Inflammatory macrophage (primary cell): ENCODE measurements around the gene IL11RA.

Source experiments
- DNase-seq, 2 donors: peaks; one replicate each; pipeline ENCODE4 v3.0.0-alpha.2; 2020 to 2022
- total RNA-seq, 18 experiments: gene quantifications; one replicate each; lab custom pipeline; 2026; ENCODE audit warnings: mixed read lengths in 6 of 18, inconsistent platforms in 2 of 18; lab: John Stamatoyannopoulos, UW

IL11RA gene
- total RNA-seq = 0 to 0.85 (median 0.20) reads per million in 18 experiments

DNA sequence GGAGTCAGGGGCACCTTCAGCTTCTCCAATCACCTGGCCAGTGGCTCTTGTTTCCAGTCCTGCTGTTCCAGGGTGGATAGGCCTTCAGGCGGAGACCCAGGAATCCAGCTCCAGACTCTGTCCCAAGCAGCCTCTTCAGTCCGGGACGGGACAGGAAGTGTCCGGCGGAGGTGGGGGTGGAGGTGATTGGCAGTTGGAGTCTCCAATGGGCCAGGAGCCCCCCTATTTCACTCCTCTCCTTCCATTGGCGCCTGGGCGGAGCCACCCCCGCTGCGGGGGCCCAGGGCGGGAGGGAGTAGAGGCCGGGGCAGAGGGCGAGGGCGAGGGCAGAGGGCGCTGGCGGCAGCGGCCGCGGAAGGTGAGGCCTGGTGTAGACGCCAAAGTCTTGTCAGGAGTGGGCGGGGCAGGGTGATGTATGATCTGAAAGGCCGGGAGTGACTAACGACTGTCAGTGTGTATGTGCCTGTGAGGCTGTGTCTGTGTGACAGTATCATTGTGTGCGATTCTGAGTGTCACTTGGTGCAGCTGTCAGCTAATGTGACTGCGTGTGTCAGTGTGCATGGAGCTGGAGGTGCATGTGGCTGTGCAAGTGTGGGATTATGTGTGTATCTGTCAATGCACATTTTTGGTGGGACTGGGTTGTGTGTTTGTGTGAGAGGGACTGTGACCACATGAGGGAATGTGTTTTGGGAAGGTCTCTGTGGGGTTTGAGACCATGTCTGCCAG lies at the start of gene IL11RA:
Gene IL11RA, plus strand, starts transcription at position 310 of the 726 bp plus-strand sequence. CDS start 3,033 bp downstream, outside the sequence.
- DNase-seq = peak; percentile 38 to 65

DNA sequence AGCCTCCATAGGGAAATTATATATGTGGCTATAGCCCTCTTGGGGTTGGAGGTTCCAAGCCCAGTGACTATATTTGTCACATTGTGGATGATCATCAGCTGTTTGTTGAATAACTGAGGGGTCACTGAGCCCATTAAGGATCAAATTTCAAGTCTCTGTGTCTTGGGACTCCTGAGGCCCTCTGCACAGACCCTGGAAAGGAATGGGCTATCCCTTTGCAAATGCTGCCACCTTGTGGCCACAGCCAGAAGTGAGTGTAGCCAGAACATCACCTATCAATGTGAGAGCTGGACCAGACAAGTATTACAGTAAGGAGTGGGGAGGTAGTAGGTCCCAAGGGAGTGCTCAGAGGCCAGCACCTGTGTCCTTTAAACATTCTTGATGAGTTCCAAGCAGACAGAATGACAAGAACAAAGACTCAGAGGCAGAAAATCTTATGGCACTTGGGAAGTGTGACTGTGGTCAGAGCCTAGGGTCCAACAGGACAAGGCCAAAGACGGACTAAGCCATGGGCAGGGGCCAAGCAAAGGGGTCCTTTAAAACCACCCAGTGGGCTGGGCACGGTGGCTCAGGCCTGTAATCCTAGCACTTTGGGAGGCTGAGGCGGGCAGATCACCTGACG lies 48.3 kb upstream of the IL11RA start:
- DNase-seq = peak; percentile 75 to 78

DNA sequence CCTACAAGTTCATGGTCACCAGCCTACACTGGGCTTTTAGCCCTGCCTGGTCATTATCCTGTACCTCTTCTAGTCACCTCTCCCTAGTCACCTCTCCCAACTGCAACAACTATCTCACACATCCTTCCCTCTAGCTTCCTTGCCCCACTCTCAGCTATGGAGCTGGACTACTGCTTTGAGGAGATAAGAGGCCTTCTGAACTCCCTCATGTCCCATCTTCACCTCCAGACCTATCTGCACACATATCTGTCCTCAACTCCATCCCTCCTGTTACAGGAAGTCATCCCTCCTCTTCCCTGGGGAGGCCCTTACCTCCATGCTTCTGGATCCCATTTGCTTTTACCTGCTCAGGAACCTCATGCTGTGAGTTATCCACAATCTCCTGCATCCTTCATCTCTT lies 45.8 kb upstream of the IL11RA start:
- DNase-seq = no peak

DNA sequence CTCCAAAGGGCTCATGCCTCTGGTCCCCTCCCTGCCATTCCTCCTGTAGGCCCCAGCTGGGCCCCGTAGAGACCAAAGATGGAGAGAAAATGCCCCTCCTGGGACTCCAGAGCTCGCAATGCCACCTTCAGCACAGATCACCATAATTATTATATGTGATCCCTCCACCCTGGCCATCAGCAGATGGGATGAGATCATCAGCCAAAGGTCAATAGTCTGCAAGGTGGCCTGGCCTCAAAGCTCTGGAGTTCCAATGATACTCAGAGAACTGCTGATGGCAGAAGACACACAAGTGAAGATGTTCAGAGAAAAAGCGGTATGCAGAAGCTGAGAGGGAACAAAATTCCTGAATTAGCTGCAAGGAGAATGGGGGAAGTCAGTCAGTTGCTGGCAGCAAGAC lies 45.1 kb upstream of the IL11RA start:
- no peak for DNase-seq

DNA sequence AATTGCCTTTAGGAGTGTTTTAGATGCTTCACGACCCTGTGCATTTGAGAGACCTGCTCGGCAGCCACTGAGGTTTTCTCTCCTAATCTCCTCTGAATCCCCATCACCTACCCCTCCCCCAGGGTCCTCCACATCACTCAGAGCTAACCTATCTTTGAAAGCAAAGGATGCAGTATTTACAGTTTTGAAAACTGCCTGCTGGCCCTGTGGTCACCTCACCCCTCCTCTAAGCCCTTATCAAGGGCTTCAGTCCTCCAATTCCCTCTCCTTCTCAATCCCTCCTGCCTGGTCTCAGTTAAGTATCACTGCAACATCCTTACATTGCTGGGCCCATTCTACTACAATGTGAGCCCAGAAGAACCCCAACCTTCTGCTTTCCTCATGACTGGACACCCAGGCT lies 44.7 kb upstream of the IL11RA start:
- no peak for DNase-seq

DNA sequence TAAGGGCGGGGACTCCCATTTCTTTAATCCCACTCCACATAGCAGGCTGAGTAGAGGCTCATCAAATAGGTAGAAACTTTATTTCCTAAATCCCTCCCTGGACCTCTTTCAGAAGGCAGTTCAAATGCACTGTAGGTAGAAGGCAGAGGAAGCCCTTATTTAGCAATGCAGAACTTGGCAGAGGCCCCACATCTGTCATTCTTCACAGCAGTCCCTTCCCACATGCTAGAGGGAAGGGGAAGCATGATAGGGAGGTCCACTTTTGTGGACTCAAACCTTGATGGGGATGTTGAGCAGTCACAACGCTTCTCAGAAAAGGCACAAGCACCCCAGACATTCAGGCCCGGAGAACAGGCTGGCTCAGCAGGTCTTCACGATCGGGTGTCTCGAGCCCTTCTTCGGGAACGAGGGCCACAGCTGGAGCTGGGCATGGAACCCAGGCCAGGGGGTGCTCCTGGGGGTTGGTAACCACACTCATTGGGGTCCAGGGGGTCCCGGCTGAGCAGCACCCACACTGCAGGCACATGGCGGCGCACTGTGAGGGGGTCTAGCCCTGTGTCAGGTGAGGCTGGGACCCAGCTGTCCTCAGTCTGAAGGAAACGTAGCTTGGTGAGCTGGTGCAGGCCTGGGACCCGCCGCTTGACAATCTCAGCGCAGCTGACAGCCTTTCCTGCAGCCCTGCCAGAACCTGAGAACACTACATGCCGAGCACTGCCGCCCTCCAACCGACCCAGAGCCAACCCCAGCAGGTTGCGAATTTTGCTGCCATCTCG lies 41.4 kb upstream of the IL11RA start:
- DNase-seq = peak; percentile 49 to 51

DNA sequence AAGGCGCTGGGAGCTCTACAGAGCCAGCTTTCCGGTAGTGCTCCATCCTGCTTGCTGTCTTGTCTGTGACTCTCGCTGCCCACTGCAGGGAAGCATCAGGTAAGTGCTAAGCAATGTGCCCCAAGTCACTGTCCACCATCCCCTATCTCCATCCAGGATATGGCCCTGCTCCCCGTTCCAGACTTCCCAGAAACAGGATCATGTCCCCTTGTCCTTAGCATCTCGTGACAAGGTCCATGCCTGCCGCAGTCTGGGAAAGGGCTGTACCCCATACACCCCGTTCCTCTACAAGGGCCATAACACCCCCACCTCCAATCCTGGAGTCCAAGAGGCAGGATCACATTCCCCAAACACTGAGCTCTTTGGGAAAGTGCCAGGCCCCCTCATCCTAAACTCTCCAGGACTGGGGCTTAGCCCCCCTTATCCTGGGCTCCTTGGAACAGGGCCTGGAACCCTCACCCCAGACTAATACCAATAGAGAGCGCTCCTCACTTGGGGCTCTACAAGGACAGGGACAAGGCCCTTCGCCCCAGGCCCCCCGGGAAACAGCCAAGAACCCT lies 40.7 kb upstream of the IL11RA start:
- no peak for DNase-seq

DNA sequence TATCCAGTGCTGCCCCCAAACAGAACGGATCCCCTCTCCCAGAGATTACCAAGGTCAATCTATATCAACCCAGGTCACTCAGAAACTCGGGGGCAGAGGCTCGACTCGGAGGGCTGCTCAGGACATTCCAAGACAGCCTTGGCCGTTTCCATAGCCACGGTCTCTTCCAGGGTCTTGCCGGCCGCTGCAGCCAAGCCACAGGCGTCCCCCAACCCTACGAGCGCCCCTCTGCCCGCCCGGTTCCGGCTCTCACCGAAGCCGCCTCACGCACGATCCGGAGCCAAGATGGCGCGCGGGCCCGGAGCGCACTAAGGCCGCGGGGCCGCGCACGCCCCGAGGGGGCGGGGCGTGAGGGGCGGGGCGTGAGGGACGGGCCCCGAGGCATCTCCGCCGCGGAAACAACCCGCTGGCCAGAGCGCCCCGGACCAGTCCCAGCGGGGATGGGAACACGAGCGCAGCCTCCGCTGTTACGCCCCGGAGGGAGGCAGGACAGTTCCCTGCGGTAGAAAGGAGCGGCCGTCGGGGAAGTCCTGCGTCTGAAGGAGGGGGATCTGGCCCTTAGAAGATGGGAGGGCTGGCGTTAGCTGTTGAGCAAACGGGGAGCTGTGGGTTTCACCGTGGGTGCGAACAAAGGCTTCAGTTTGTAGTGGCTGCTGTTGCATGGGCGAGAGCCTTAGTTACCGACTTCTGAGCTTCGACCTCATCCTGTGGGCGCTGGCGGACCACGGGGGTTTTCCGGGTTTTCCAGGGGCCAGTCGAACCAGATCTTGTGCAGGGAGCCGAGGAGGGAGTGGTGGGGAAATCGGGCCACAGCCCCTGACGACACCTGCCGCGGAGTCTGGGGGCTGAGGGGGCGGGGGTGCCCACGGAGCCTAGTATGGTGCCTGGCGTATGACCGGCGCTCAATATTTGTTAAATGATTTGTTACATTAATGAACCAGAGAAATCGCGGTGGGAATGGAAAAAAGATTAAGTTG lies 39.9 kb upstream of the IL11RA start, which contains the start of gene RPP25L:
Gene RPP25L, minus strand, starts transcription at position 287 of the 977 bp plus-strand sequence. CDS start 801 bp downstream, outside the sequence.
- DNase-seq = peak; percentile 91 to 94

DNA sequence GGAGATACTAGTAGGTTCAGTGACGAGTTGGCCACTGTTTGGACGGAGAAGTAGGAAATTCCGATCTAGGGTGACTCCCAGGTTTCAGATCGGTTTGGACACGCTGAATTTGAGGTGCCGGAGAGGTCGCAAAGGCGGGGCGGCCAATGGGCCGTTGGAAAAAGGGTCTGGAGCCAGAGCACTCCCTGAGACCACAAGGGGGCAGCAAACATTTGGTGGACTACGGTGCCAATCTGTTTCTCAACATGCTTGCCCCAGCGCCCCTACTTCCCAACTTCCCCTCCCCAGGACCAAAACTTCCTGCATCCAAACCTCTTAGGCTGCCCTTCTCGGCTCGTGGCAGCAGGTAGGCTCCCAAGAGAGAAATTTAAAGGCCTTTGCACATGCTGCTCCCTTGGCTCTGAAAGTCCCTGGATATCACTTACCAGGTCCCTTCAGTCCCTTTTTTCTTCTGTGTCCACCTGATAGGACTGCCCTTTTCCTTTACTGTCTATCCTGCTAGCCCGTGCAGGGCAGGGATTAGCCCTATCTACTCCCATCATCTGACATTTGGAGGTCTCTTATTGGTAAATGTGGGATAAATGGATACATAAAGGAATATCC lies 39.1 kb upstream of the IL11RA start:
- peak; percentile 78 for DNase-seq

DNA sequence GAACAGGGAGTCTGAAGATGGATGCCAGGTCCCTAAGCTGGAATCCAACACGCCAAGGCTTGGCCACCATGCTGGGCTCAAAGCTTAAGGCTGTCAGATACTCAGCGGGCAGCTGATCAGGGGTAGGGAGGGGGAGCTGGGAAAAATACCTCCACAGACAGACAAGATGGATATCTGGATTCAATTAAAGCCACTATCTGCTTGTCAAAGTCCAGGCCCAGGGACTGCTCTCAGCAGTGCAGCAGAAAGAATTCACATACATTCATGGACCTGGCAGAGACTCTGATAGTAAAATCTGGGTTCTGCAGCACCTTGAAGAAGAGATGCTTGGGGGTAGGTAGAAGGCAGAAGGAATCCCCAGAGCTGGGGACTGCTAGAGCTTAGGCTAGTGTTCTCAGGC lies 36.9 kb upstream of the IL11RA start:
- no peak for DNase-seq

DNA sequence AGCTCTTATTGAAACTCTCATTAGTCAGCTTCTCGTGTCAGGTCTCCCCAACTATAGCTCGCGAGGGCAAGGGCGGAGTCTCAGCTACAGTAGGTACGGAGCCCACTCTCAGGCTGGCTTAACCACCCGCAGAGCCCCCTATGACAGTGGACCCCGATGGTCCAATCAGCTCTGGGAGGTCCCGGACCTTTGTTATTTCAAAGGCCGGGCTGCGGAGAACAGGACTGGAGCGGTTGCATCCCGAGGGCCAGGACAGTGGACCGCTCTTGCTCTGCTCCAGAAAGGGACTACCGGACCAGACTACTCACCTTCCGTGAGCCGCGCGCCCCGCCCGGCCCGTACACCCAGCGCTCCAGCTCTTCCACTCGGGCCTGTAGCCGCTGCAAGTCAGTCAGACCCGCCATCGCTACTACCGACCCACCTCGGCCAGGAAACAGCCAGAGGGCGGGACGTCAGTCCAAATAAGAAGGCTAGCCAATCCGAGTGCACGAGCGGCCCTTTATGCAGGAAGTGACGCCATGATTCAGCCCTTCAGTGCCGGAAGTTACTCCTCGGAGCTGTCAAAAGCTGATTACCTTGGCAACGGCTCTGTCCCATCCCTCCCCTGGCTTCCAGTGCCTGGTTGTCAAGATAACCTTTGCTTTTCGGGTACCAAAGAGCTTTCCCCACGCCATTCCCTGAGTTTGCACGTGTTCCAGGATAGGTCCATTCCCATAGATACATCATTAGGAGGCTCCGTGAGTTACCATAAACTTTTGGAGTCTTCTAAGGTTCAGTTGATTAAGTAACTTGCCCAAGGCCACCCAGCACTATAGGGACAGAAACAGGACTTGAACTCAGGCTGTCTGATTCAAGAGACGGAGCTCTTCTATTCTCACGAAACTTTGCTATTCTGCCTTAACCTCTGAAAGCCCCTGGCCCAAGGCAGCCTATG lies 31.7 kb upstream of the IL11RA start, which contains the start of gene DCTN3:
Gene DCTN3, minus strand, starts transcription at position 435 of the 934 bp plus-strand sequence. Its CDS starts 31 bp downstream, at position 404.
- peak; percentile 96 for DNase-seq

DNA sequence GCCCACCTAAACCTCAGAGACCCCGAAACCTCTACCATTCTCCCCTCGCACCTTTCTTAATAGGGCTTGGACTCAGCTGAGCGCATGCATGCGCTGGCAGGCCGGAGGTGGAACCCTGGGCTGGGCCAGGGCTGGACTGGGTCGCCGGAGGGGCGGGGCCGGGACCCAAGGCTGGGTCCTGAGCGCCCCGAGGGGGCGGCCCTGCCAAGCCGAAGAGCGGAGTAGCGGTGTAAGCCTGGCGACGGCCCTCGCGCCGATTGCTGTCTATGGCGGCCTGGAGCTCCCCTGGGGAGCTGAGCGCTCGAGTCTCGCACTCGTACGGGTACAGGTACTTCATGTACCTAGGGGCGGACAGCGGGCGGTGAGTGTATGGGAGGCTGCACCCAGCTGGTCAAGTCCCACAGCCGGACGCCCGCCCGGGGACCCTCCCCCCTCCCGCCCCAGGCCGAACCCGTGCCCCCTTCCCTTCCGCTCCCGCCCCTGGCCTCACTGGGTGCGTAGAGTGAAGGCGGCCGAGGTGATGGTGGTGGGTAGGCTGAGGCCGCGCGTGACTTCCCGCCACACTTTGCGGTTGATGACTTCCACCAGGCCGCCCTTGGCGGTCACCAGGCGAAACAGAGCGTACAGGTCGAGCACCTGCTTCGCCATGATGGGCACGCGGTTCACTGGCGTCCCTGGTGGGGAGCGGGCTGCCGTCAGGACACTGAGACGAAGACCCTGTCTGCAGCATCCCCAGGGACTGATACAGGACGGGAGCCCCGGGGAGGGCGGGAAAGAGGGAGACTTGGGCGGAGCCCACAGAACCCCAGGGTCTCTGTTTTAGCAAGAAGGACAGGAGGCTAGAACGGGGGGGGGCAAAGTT lies 28.4 kb upstream of the IL11RA start:
- DNase-seq = no peak

DNA sequence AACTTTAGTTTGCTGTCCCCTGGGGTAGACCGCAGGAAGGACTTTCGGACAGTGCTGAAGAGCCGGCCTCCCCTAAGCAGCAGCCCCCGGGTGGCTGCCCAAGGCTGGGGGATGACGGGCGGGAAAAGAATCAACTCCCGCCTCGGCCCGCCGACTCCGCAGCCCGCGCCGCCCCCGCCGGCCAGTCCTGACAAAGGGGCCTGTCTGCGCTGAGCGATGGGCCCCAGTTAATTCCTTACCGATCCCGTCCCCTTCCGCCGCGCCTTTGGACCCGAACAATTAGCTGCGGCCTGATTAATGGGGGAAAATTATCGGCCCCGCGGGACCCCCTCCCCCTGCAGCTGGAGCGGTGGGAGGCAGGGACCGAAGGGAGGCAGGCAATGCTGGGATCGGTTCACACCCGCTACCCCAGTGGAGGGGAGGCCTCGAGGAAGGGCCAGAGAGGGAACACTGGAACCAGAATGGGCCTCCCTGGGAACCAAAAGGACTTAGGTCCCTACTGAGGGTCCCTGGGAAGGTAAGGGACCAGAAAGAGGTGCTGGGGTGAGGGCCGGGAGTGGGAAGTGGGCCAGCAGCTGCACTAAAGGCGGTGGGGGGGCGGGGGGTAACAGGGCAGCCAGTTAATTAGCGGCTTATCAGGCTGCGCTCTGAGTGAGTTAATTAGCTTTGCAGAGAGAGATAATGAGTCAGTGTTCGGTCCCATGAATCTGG lies 27.4 kb upstream of the IL11RA start:
- DNase-seq = no peak

DNA sequence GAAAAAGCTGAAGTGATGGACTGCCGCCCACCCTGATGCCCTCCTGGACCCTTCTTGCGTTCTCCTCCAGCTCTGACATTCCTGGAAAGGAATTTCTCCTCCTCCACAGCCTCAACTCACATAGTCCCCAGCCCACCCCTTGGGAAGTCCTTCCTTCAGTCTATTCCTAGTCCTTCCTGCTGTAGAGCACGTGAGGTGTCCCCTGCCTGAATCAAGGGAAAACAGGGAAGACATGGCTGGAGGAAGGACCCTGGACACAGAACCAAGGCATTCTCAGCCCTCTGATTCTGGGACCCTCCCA lies 26.8 kb upstream of the IL11RA start:
- DNase-seq = no peak

DNA sequence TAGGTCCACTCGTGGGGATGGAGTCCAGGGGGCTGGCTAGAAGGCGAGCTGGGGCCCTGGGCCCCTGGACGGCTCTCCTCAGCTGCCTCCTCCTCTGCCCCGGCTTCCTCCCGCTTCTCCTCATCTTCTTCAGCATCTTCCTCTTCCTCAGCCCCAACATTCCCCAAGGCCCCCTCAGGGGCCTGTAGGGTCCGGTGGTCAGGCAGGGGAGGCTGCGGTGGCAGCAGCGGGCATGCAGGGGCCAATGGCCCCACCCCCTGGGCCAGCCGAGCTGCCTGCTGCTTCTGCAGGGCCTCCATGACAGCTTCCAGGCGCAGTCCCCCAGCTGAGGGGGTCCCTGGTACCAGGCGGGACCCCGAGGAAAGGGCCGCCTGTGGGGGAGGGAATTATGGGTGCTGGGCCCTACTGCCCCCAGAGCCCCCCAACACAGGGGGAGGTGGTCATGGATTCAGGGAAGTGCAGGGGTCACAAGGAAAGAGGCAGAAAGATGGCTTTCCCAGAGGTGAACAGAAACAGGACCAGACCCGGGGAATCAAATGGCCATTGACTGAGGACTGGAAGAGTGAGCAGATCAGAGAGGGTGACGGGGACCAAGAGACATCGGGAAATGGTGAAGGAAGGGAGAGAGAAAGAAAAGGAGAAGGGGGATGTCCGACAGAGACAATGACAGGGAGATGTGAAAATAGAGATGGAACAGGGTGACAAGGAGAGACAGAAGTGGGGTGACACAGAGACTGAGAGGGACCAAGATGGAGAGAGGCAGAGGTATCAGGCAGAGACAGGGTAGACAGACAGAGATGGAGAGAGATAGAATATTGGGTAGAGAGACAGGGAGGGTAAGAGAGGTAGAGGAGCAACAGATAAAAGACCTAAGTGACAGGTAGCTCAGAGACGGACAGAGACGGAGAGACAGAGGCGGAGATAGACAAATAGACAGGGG lies 24.0 kb upstream of the IL11RA start:
- DNase-seq = no peak

DNA sequence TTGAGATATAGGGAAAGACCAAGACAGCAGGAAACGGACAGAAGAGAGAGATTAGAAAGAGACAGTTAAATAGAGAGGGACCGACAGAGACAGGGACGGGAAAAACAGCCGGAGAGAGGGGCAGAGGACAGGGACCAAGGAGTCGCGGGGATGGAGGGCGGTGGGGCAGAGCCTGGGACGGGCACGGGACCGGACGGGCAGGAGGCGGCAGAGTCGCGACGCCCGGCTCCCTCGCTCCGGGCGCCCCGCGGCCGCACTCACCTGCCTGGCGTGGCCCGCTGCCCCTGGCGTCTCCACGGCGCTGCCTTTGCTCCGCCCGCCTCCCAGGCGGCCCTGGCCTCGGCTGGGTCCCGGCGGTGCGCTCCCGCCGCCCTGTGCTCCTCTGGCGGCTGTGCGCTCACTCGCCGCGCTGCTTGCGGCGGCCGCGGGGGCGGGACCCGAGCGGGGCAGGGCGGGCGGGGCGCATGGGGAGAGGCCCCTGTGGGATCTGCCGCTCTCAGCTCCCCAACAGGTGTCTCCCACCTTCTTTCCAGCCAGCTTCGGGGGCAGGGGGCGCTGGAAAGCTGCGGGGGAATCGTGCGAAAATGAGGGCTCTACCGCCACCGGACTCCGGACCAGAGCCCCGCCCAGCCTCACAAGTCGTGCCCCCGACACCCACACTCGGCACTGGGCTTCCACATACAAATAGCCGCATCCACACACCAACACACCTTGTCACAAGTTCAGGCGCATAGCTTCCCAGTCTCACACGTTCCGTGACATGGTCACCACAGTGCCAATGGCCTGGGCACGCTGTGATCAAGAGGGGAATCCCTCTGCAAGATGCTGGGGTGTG lies 23.1 kb upstream of the IL11RA start, which contains the start of gene ARID3C:
Gene ARID3C, minus strand, starts transcription at position 411 of the 835 bp plus-strand sequence. CDS start 1,052 bp downstream, outside the sequence.
- no peak for DNase-seq
